ENCODE data around the gene BIRC5.
A peak's percentile ranks its signal among the peaks of the same experiment; 100 is the strongest.
"Not testable (repeated sequence)": the region's sequence is repeated elsewhere in the genome, so short reads cannot be mapped to it uniquely, and the experiment has no call there.

The BIRC5 gene

DNA sequence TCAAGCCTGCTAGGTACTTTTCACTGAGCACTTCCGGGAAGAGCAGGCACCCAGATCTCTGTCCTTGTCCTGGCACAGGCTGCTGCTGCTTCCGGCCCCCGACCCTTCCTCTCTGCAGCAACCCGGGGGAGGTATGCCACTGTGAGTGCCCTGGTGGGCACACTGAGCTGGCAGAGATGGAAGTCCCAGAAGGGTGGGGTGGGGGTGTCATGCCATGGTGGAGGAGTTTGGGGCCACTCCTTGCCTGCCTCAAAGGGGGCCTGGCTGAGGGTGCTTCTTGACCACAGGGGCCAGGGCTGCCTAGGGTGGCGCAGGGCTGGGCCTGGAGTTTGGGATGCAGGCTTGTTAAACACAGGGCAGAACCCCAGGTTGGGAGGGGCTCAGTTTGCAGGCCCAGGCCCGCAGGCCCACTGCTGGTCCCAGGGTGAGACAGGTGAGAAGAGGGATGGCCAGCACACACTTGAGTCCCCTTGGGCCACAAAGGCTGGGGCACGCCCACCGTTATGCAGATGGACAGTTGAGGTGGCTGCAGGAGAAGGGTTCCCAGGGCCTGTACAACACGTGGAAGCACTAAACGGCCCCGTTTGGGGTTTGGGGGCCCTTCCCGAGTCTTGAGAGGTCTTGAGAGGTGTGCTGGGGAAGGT, 26.1 kb downstream of the BIRC5 start:
- no peak for DNase-seq

DNA sequence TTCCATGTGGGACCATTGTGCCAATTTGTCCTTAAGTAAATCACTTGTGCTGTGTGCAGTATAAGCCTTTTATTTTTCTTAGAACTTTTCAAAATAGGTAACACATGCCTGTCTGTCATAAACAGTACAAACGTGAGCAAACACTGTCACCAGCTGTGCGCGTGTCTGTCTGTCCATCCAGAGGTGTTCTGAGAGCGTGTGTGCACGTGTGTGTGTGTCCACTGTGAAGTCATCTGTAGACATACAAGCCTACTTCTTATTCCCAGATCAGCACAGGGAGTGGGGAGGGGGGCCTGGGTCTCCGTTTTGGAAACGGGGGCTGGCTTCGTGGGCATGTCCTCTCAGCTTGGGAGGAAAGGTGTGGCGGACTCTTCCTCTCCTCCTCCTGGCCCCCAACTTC, 26.8 kb downstream of the BIRC5 start:
- DNase-seq, result peak in 1 of 14 donors; percentile 54

DNA sequence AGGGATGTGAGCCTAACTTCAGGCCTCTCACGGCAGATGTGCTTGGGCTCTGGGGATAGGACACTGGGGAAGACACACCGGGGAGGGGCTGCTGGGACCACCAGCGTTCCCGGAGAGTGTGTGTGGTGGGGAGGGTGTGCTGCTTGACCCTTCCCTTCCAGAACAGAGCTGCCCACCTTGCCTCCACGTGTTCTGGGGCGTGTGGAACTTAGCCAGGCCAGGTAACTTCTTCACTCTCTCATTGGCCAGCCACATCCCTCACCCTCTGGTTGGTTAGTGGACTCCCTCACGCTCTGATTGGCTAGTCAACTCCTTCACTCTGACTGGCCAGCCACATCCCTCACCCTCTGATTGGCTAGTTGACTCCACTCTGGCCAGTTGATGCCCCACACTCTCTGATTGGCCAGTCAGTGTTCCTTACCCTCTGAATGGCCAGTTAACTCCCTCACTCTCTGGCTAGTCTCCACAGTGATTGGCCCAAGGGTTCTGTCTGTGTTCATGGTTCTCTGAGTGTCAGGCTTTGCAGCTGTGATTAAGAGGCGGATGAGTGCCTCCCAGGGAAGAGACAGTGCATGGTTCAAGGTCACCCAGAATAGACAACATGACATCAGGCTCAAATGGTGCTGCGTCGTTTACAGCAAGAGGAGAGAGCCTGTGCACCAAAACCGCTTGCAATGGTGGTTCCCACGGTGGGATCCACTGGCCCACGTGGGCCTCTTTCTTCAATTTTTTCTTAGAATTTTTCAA, 27.4 kb downstream of the BIRC5 start:
- DNase-seq, result peak in 12 of 14 donors; percentile 19 to 85 (median 62)

DNA sequence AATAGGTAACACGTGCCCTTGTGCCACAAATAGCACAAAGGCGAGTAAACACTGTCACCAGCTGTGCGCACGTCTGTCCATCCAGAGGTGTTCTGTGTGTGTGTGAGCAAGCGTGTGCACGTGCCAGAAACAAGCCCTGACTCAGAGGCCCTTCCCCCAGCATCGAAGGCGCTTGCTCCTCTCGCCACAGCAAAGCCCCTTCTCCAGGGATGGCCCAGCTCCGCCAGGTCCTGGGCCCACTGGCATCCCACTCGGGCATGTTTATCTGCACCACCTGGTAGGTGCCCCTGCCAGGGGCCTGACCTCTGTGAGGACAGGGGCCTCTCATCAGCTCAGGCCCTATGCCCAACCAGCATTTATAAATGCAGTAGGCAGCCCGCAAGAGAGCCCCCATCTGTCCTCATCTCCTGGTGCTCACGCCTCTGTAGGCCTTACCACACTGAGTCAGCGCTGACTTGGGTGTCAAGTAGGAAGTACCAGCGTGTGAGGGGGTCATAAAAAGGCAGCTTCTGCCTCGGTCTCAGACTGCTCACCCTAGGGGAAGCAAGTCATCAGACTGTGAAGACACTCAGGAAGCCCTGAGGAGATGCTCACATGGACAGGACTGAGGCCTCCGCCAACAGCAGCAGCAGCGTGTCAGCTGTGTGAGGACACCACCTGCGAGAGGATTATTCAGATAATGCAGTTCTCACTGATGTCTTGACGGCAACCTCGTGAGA, 28.1 kb downstream of the BIRC5 start:
- DNase-seq, result peak in 3 of 14 donors; percentile 46 to 62 (median 53)

DNA sequence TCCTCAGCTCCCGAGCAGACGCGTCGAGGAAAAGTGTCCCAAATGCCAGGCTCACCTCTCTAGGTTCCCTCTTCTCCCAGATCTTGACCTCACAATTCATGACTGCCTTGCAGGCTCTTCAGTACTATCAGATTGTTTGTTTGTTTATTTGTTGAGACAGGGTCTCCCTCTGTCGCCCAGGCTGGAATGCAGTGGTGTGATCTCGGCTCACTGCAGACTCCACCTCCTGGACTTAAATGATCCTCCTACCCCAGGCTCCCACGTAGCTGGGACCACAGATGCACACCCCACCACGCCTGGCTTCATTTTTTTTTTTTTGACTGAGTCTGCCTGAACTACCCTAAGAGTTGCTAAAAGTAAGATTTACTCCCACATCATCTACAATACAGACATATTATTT, 33.3 kb downstream of the BIRC5 start:
- no peak for DNase-seq

DNA sequence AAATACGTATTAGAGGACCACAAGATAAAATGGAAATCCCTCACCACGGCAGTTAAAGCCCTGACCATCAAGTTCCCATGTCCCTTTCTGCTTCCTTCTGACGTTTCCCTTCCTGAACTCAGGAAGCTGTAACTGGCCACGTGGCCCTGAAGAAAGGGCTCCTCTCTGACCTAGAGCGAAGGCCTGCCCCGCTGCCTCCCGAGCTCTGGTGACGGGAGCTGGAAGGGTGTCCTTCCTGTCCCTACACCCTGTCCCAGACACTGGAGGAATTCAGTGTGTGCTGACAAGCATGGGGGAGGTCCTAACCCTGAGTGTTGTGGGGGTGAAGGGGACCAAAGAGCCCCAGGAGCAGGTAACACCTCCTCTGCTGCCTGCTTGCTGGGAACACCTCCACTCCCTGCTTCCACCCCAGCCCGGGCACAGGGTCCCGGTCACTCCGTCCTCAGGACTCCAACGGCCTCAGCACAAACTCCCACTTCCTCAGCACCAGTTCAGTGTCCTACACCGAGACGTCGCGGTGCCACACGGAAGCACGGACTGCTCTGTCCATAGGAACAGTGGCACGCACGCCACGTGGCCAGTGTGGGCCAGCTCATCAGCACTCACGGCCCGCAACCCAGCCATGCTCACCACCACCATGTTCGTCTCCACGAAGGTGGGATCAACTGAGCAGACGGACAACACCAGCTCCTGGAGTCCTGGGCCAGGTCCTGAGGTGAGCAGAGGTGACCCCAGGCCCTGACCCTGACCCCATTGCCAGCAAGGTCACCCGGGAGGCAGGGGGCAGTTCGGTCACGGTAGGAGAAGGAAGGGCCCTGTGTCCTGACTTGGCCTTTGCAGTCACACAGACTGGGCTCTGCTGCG, 34.2 kb downstream of the BIRC5 start:
- peak in 2 of 14 donors; percentile 31 to 33 for DNase-seq

DNA sequence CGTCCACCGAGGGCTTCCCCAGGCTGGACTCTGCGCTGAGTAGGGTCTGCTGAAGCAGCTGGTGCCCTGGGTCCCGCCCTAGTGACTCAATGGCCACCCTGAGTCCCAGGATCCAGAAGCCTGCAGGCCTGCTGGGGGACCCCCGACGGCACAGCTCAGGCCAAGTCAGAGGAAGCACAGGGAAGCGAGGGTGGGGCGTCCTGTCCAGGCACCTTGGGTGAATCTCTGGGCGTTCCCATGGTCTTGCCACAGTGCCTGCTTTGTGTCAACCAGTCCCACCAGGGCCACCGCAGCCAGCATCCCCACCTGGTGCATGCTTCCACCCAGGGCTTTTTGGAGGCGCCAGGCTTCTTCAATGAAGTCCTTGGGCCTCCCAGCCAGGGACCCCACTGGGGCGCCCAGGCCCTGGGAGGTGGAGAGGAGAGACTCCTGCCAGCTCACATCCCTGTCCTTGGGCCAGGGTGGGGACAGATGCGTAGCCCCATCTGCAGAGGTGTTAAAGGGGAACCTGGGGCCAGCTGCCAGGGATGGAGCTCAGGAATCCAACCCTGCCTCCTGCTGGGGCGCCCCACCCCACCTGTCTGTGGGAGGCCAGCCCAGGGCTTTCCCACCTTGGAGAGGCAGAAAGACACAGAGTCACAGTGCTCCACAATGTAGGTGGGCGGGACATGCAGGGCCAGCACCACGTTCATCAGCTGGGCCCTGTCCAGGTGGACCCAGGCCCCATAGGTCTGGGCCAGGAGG, 35.2 kb downstream of the BIRC5 start:
- peak in 1 of 14 donors; percentile 16 for DNase-seq

DNA sequence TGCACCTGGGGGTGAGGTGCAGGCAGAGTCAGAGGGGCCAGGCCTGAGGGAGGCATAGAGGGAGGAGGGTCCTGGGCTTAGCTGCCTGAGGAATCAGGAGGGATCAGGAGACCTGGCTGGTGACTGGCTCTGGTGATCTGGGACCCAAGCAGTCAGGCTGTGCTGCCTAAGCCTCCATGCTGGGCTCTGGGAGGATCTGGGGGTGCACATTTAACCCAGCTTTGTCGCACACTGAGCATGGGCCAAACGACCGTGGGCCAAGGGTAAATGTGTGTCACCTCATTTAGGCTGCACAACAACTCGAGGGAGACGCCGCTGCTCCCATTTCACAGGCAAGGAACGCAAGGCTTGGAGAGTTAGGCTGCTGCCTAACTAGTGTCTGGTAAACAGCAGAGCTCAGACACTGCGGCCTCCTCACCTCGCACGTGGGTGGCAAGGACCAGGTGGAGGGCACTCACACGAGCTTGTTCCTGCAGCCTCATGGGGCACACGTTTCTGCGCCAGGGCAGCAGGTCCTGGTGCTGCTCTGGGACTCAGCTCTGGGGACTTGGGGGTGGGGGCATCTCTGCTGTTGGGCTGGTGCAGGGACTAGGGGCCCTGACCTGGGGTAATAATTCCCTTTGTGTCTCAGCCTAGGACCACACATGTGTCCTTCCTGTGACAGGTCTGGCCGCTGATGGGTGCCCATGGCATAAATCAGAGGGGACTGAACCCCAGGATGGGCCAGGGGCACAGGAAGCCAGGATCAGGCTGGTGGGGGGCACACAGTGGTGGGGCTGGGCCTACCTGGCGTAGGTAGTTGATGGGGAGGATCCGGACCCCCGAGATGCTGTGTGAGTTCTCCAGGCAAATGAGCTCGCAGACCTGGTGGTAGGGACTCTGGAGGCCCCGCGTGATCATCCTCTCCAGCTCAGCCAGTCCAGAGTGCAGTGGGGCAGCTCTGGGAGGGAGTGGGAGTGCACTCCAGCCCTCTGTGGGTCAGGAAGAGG, 36.1 kb downstream of the BIRC5 start:
- DNase-seq, result peak in 1 of 14 donors; percentile 30

DNA sequence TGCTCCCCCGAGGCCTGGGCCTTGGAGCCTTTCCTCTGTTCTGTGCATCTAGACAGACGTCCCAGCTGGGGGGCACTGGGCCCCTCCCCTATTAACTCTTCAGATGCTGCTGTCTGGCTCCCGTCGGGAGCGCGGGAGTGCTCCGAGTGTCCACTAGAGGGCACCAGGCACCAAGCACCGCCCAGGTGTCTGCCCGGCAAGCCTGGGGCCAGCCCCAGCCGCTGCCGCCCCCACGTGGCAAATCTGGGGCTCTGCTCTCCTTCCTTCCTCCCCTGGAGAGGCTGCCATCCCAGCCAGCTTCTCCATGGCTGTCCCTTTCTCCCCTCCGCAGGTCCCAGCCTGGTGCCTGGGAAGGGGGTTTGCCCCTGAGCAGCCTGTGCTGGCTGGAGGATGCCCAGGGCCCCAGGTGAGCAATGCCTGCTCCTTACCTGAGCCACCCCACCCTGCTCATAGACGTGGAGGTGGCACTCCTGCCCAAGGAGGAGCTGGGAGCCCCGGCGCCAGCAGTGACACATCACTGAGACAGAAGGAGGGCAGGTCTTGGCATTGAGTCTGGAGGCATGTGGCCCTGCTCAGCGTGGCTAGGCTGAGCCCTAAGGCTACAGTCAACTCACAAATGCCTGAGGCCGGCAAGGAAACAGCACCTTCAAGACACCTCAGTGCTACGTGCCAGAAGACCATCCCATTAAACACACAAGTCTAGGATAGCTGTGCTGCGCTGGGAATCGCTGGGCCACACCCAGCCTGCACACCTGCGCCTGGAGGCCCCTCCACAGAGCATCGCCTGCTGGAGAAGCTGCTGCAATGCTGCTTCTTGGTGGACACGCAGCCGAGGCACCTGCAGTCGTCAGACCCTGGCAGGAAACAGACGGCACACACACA, 37.1 kb downstream of the BIRC5 start:
- DNase-seq, result peak in 13 of 14 donors; percentile 50 to 87 (median 72)

DNA sequence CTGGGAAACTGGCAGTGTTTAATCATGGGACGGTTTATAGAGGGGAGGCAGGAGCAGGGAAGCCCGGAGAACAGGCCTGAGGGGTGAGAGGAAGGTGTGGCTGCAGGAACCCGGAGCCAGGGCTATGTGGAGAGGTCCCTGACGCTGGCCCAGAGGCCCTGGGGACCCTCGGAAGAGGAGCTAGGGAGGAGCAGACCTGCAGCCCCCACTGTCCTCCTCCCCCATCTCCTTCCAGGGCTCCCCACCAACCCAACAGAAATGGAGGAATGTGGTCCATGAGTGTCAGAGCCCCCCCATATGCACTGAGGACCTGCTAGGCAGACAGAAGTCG, 37.7 kb downstream of the BIRC5 start:
- DNase-seq, result no peak

DNA sequence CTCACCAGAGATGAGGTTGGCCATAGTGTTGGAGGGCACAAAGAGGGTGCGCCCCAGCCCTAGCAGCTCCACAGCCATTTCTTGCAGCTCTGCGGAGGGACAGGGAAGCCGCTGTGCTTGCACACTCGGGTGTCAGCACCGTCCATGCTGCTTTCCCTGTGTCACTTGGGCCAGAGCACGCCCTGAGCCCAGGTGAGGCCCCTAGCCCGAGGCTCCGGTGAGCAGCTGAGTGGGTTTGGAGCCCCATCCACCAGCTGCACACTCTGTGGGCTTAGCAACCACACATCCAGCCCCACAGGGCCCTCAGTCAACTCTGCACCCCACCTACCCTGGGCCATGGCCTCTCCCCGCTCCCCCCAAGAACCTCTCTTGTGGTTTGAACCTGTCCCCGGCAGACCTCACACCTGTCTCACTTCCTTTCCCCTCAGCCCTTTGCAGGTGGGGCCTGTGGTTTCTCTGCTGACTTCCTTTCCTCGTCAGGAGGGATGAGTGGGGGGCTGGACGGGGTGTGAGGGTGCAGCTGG, 38.1 kb downstream of the BIRC5 start:
- DNase-seq, result no peak

DNA sequence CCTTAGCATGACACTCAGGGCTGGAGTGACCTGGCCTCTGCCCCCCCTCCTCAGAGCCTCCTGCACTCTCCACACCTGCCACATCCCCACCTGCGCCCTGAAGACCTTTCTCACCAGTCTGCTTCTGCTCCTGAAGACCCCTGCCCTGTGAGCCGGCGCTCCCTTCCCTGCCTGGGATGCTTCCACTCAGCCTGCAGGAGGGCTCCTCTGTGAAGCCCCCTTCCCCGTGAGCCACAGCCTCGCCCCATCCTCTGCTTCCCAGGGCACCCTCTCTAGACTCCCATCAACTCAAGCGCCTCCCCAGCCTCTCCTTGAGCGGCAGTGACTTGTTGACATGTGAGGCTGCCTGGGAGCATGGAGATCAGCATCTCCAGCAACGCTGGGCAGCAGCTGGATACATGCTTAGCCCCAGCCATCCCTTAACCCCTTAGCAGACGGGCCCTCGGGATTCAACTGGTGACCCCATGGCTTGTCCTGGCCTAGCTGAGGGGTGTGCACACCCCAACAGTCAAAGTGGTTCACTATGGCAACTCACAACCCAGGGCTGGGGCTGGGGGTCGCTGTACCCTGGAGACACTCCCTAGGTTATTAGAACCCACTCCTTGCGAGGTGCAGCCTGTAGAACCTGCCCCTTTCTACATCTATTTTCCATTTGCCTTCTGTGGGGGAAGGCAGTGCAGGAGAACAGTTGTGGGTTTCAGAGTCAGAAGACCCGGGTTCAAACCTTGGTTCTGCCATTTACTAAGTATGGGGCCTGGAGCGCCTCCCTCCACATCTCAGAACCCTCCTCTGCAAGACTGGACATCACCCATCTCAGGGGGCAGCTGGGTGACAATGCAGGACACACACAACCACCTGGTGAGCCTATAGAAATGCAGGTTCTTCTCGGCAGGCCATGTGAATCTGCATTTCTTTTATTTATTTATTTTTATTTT, 38.9 kb downstream of the BIRC5 start:
- DNase-seq, result no peak

DNA sequence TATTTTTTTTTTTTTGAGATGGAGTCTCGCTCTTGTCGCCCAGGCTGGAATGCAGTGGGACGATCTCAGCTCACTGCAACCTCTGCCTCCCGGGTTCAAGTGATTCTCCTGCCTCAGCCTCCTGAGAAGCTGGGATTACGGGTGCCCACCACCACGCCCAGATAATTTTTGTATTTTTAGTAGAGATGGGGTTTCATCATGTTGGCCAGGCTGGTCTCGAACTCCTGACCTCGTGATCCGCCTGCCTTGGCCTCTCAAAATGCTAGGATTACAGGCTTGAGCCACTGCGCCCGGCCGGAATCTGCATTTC, 39.5 kb downstream of the BIRC5 start:
- not testable (repeated sequence) for DNase-seq

DNA sequence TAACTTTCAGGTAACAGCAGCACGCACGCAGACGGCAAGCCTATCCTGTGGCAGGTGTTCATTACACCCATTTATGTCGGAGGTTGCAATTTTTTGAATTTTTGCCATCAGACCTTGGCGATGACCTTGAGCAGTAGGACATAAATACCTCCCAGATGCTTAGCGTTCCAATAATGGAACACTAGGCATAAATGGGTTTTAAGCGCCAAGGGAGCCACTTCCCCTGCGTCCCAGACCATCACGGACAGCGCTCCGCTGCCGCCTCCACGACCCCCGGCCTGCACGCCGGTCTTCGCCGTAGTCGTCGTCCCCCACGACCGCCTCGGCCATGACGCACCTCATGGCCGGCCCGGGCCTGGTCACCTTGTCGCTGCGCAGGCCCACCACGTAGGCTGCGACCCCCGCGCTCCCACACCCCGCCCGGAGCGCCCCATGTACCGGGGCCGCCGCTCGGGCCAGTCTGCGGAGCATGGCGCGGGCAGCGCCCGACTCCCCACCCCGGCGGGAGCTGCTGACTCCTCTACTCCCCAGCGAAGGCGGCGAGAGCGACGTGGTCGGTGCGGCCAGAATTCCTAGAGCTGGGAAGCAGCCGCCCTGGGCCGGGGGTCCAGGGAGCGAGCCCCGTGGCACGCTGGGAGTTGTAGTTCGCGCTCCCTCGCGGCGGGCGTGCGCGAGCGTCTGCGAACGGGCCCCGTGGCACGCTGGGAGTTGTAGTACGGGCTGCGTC, 40.1 kb downstream of the BIRC5 start:
- DNase-seq, result peak in 13 of 14 donors; percentile 42 to 88 (median 71)

DNA sequence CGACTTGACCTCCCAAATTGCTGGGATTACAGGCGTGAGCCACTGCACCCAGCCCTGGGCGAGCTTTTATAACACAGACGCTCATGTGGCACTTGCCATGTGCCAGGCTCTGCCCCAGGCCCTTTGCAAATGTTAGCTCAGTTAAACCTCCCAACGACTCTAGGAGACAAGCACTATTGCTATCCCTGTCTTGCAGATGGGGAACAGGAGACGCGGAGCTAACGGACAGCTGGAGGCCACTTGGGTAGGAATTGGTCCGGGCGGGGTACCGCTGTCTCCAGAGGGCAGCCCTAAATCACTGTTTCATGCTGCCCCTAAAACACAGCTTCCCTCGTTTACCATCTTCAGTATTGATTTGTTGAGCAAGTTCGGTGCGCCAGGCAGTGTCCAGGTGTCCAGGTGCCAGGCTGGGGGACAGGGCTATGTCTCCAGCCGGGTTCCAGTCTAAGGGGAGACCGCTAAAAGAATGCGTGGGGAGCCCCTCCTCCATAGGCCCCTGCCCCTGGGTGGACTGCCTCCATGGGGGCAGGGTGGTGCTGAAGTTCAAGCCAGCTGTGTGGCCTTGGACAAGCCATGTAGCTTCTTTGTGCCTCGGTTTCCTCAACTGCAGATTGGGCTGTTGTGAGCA, 41.1 kb downstream of the BIRC5 start:
- no peak for DNase-seq

DNA sequence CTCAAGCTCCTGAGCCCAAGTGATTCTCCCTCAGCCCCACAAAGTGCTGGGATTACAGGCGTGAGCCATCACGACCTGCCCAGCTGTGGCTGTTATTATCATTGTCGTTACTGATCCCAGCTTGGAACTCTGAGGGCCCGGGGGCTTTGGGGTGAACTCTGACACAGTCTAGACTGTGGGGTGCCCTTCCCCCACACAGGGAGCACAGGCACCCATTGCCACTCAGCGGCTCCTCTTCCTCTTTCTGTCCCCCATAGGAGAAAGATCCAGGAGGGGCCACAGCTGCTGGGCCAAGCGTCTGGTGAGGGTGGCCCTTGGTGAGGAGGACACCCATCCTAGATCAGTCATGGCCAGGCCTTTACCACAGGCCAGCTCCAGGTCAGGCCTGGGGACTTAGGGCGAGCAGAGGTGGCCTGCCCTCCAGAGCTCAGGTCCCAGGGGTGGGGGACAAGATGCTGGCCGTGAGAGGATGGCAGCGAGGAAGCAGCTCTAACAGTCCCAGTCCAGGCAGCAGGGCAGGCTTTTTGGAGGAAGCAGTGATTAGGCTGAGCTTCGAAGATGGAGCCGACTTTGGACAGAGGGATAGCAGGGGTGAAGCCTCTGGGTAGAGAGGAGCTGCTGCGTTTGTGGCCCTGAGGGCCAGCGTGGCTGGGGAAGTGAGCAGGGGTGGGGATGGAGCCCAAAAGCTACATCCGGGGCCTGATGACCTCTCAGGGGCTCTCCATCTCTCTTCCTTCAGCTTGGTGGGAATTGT, 42.1 kb downstream of the BIRC5 start:
- DNase-seq, result no peak

Data from C1 segment of cervical spinal cord (tissue), 14 donors.